GM21723 (cell line): Measurements from ENCODE around the gene GLP2R.
"Not testable (repeated sequence)": the region's sequence is repeated elsewhere in the genome, so short reads cannot be mapped to it uniquely, and the experiment has no call there.

Source experiments
- ATAC-seq: cut with Tn5 transposase; IDR thresholded peaks from one replicate; pipeline ENCODE4 v1.9.1; 2021; ENCODE audit warnings: mild to moderate bottlenecking, moderate library complexity; ENCODE audit not compliant: unreplicated experiment

GLP2R gene

GRCh38 chr17:9918352-9918751 lies 92.6 kb downstream of the GLP2R start:
- ATAC-seq, result no peak

GRCh38 chr17:9918804-9919352 lies 93.2 kb downstream of the GLP2R start:
- ATAC-seq, result no peak

GRCh38 chr17:9921216-9921615 lies 95.5 kb downstream of the GLP2R start:
- not testable (repeated sequence) for ATAC-seq

DNA sequence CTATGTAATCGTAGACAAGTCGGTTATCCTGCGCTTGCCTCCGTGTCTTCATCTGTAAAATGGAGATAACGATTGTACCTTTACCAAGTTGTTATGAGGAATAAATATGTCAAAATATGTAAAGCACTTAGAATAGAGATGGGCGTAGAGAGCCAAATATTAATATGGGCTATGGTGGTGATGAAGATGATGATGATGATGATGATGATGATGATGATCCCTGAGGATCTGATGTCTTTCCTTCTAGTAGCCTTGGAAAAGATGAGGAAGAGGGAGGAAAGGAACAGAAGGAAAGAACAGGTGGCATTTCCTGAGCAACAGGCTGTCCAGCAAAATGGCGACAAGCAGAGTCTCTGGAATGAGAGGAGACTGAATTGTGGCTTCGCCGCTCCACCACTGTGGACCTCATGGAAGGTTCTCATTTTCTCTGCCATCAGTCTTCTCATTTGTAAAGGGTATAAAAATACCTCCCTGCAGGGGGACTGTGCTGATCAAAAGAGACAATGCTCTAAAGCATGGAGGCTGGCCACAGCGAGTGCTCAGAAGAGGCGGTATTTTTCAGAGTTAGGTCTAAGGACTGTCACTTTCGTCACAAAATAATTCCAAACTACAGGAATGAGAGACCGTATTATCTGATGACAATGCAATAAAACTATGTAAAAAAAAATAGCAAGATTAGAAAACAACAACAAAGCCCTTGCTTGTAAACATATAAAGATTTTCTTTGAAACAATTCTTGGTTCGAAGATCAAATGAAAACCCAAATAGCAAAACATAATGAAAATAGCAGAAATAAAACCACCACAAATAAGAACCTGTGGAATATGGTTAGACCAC lies 96.5 kb downstream of the GLP2R start:
- ATAC-seq, result no peak

DNA sequence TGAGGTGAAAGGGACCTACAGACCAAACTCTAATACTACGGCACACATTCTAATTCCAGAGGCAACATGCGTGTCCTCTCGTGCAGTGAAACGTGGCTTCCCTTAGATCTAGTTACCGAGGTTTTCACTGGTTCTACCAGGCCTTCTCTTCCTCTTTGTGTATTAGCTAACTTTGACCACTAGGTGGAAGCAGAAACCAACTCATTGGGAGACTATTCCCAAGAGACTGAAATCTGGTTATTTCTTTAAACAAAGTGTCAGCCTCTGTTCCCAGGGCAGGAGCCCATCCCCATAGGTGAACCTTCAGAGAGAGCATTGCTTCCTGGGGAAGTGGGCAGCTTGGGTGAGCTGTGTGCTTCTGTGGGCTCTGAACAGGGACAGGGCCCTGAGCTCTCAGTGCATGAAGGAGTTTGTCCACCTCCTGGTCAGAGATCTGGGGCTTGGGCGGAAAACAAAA lies 99.0 kb downstream of the GLP2R start:
- ATAC-seq, result peak; percentile 73

DNA sequence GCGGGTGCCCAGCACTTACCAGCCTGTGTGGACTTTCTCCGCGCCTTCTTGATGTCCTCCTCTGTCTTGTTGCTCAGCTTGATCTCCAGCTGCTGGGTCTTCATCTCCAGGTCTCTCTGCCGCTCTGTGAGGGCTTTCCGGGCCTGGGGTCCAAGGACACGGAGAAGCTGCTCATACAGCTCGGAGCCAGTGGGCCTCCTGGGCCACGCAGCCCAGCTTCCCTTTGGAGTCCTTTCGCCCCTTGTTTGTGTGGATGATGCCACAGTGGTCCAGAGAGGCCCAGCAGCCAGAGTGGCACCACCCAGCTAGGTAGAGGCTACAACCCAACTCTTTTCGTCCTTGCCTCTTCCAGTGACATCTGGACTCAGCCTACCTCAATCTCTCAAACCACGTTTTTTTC lies 99.7 kb downstream of the GLP2R start:
- ATAC-seq, result no peak

- ATAC-seq, result no peak
Measured at GRCh38 chr17:9926150-9926804, 100.6 kb downstream of the GLP2R start.

DNA sequence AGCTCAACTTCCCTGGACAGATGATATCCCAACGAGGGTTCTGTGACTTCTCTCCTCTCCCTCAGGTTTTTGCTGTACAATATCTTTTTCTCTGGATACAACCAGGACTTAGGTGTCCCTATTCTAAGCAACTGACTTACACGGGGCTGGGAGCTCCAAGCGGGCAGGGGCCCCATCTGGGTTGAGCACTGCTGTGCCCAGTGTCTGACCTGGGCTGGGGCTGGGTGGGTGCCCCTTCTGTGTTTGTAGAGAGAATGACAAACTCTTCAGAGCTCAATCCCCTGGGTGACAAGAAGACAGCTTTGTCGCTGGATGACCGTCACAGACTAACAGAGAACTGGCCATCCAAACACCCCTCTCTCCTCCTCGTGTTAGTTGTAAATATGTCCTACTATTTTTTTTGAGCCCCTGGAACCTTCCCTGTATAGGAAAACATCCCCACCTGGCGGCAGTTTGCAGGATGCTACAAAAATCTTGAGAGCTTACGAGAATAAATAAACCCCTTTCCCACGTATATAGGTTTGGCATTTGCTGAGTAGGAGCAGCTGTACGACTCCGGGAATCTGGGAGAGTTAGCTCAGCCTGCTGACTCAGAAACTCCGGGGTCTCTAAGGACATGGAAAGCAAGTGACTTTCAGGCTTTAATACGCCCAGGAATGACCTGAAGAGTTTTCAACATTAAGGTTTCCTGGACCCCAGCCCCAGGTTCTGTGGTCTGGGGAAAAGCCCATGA lies 103.0 kb downstream of the GLP2R start:
- no peak for ATAC-seq

DNA sequence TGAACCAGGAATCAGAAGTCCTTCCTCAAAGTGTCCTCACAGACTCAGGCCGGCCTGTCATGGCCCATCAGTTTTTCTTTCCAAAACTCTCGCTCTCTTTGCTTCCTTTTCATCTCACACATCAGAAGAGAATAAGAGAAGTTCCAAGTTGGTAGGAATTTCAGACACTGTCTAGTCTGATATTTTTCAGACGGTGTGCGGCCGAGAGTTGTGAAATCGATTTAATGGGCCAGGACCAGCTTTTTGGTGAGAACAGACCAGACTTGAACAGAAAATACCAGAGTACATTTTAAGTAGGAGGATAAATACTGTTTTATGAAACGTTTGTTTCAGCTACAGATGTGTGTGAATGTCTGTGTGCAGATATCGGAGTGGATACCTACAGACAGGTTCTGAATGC lies 104.1 kb downstream of the GLP2R start:
- no peak for ATAC-seq

- ATAC-seq, result no peak
Measured at GRCh38 chr17:9931144-9931741, 105.5 kb downstream of the GLP2R start.

GRCh38 chr17:9932491-9932890 lies 106.8 kb downstream of the GLP2R start:
- no peak for ATAC-seq

GRCh38 chr17:9934331-9934730 lies 108.6 kb downstream of the GLP2R start:
- no peak for ATAC-seq

DNA sequence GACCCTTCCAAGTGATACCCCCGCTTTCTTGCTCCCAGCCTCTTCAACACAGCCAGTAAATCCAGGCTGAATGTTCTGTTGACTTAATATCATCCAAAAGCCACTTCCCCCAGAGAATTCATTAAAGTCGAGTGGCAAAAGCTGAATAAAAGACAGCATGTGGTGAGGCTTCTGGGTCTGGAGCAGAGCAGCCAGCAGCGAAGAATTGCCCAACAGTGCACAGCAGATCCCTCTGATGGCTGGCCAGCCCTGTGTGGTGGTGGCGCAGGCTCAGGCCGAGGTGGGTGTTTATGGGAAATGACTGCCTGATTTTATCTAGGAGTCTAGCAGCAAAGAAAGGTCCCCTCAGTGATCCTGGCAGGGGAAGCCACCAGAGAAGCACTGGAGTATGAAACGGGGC lies 109.7 kb downstream of the GLP2R start:
- no peak for ATAC-seq

GRCh38 chr17:9936095-9936494 lies 110.4 kb downstream of the GLP2R start:
- no peak for ATAC-seq

DNA sequence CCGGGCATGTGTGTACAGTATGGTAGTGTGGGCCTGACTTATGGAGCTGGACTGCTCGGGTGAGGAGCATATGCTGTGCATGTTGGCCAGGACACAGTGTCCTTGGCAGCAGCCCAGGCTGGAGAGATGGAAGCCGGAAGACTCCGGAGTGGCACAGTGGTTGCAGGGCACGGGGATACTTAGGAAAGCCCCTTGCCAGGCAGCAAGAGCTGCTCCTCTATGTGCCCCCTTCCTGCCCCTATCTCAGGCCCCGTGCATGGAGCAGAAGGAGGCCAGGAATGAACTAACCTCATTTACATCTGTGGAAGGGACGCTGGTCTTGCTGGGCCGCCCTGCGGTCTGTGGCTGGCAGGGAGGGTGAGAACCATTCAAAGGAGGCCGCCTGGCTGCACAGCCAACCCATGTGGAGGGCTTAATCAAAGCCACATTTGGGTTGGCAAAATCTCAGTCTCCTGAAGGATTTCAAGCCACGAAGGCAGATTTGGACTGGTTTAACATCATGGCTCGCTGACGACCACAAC lies 111.6 kb downstream of the GLP2R start:
- no peak for ATAC-seq

DNA sequence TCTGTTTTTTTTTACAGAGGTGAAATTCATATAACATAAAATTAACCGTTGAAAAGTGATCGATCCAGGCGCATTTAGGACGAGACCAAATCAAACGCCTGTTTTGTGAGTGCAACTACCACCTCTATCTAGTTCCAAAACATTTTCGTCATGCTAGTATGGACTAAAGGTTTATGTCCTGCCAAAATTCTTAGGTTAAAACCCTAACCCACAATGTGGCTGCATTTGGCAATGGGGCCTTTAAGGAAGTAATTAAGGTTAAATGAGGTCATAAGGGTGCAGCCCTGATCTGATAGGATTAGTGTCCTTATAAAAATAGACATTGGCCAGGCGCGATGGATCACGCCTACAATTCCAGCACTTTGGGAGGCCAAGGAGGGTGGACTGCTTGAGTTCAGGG lies 112.2 kb downstream of the GLP2R start:
- ATAC-seq, result no peak

GRCh38 chr17:9938764-9939163 lies 113.0 kb downstream of the GLP2R start:
- no peak for ATAC-seq

DNA sequence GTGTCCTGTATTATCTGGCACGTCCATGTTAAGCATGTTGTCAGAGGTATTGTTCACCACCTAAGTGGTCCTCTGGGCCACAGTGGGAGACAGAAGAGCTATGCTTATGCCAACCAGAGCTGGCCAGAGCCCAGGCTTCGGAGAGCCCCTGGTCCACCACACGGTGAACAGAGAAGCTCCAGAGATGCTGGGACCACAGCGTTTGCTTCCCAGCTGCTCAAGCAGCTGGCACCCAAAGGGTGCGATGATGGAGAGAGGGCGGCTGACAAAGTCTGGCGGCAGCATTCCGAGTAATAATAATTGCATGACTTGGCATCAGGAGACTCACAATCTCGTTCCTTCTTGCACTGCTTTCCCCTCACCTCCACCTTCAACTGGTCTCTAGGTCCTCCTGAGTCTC lies 115.1 kb downstream of the GLP2R start:
- ATAC-seq, result no peak

DNA sequence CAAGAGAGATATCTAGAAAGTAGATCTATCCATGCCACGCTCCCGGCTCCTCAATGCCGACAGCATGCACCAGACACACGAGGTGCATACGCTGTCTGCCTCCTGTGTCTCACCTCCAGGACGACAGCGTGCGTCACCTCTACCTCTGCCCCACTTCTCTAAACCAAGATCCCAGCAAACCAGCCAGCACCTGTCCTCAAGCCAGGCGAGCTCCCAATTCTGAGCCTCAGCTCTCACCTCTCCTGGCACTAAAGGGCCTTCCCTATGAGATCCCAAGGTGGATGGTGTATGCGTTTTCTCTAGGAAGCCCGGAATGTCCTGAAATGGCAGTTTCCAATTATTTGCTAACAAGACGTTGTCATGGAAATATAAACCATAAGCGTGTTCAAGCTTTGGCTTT lies 115.6 kb downstream of the GLP2R start:
- no peak for ATAC-seq
